ENCODE data around the gene OR51D1.

DNA sequence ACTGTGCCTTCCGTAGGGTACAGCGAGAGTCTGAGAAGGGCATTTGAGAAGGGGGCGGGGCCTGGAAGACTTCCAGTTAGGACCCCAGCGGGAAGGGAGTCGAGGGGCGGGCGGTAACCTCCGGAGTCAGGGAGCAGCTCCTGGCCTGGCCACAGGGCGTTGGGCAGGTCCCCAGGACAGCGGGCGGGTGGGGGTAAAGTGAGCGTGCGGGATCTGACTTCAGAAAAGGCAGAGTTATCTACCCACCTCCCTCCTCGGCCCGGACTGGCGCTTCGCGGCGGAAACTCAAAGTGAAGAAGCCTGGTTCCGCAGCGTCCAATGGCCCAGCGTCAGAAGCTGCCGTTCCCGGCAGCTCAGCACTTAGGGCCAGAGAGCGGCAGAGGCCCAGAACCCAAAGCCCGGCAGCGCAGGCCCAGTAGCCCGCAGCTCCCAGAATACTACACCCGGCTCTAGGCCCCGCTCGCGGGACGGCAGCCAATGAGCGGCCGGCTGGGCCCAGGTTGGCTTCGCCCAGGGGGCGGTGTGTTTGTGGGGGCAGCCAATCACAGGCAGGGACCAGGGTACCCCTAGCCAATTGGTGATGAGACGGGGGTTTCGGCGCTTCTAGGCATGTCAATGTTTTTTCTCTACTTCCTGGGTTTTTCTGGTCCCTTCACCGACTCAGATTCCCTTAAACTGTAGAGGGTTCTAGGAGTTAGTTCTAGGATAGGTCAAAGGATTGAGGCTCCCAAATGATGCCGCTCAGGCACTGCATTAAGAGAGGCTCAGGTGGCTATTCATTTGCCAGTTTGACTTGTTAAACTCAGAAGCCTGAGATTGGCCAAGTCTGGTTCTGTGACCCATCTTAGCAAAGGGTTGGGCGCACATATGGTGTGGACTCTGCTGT lies 29.3 kb upstream of the OR51D1 start, which contains the start of gene TRIM68:
- TF ChIP-seq, protein P1, sequence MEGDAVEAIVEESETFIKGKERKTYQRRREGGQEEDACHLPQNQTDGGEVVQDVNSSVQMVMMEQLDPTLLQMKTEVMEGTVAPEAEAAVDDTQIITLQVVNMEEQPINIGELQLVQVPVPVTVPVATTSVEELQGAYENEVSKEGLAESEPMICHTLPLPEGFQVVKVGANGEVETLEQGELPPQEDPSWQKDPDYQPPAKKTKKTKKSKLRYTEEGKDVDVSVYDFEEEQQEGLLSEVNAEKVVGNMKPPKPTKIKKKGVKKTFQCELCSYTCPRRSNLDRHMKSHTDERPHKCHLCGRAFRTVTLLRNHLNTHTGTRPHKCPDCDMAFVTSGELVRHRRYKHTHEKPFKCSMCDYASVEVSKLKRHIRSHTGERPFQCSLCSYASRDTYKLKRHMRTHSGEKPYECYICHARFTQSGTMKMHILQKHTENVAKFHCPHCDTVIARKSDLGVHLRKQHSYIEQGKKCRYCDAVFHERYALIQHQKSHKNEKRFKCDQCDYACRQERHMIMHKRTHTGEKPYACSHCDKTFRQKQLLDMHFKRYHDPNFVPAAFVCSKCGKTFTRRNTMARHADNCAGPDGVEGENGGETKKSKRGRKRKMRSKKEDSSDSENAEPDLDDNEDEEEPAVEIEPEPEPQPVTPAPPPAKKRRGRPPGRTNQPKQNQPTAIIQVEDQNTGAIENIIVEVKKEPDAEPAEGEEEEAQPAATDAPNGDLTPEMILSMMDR (IDR thresholded peaks at IDR 0.05 in 2 of 3, conservative IDR thresholded peaks at IDR 0.05 in 1 of 3; ENCODE audit: insufficient read depth in 2 of 3, low read depth in 1 of 3, low read length in 3 of 3) = no peak
- TF ChIP-seq, protein P2, sequence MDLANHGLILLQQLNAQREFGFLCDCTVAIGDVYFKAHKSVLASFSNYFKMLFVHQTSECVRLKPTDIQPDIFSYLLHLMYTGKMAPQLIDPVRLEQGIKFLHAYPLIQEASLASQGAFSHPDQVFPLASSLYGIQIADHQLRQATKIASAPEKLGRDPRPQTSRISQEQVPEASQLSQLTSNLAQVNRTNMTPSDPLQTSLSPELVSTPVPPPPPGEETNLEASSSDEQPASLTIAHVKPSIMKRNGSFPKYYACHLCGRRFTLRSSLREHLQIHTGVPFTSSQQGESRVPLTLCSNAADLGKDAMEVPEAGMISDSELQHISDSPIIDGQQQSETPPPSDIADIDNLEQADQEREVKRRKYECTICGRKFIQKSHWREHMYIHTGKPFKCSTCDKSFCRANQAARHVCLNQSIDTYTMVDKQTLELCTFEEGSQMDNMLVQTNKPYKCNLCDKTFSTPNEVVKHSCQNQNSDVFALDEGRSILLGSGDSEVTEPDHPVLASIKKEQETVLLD (IDR thresholded peaks at IDR 0.05) = no peak

Measured in K562 (cell line).